Urinary bladder (tissue), 4 donors: Measurements from ENCODE around the gene SSRP1. TPM values are rescaled to one million over a fixed set of nuclear protein-coding genes. Genes with fewer than 3 reads are reported as not detected.
"Not testable (repeated sequence)": the region's sequence is repeated elsewhere in the genome, so short reads cannot be mapped to it uniquely, and the experiment has no call there.

ENCODE experiments used
- DNase-seq: peaks from one replicate; pipeline ENCODE4 v3.0.0-alpha.2; 2015; ENCODE audit errors: extremely low spot score
- H3K27ac ChIP-seq: one replicate; pipeline ENCODE4 v1.5.1; 2013; ENCODE audit warnings: low read depth, mild to moderate bottlenecking, moderate library complexity
- H3K36me3 ChIP-seq: one replicate; pipeline ENCODE4 v1.6.1; 2013; ENCODE audit warnings: mild to moderate bottlenecking, moderate library complexity; ENCODE audit not compliant: insufficient read depth
- H3K4me1 ChIP-seq: one replicate; pipeline ENCODE4 v1.6.1; 2013; ENCODE audit warnings: mild to moderate bottlenecking, moderate library complexity; ENCODE audit not compliant: insufficient read depth
- H3K4me3 ChIP-seq: one replicate; pipeline ENCODE4 v1.5.1; 2013; ENCODE audit warnings: low read depth, low read length
- WGBS: extraction: QIAGEN DNeasy Blood & Tissue Kit; methylation state at CpG from one replicate; pipeline ENCODE4 v1.1.7; 2013; 5-methylcytosine and 5-hydroxymethylcytosine counted together
- polyA plus RNA-seq: library from polyadenylated mRNA; stranded (reverse); fragments of 200-250 nt; gene quantifications from one replicate; pipeline ENCODE4 v1.2.3, GENCODE V29; 2013
- total RNA-seq: library from RNA; depleted of rRNA; stranded (reverse); fragments of >200 nt; gene quantifications from one replicate; pipeline ENCODE4 v1.2.3, GENCODE V29; 2014
- donor health status: healthy with polysubstance abuse.
- donor health status: healthy.

The SSRP1 gene
- total and polyA plus RNA-seq, 2 donors = 32.3 to 79.4 TPM

DNA sequence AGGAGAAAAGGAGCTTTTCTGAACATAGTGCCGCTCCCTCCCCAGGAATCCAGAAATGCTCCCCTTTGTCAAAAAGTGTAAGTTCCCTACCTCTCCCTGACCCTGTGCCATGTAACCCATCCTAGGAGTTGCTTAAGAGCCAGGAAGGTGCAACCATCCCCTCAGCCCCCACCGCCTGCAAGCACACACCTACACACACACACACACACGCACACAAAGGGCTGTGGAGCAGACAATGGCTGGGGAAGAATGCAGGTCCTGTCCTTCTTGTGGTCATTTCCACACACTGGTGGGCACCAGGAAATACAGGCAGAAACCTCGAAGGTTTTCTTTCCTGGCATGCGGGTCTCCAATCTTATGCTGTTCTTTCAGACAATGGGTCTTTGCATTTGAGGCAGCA lies 3.6 kb upstream of the SSRP1 start:
- WGBS = 83% methylated on average over 5 of the region's 5 CpGs
- H3K27ac ChIP-seq = no peak overlapping the region
- H3K4me1 ChIP-seq = no peaks in the 10 kb centered on the region
- no peak overlapping the region for H3K4me3 ChIP-seq
- no peak for DNase-seq
- H3K36me3 ChIP-seq = no peaks in the 10 kb centered on the region

DNA sequence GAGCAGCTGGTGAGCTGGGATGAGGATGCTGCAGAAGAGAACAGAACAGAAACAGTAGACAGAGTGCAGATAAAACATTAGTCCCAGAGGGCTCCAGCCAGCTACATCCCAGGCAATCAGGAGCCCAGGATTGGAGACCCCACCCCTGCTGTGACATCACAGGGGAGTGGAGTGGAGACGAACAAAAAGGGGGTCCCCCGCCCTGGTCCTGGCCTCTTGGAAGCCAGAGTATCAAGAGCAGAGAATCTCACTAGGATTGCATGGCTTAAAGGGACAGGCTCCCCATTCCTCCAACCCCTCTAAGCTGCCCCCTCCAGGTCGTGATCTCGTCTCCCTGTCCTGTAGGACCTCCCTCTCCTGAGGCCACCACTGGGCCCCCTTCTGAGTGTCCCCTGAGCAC lies 2.5 kb upstream of the SSRP1 start, which contains the start of gene P2RX3:
TSS of gene P2RX3 (plus strand) at position 211 of the 400 bp plus-strand sequence. CDS start 199 bp downstream, outside the sequence.
- no peak for DNase-seq
- Histone ChIP-seq H3K36me3 (no peaks in the 10 kb centered on the region), H3K4me1 (no peaks in the 10 kb centered on the region), H3K4me3 (no peak within 1 kb of the TSS), H3K27ac (no peak within 1 kb of the TSS)
- 26% methylated on average over 4 of the region's 4 CpGs for WGBS

DNA sequence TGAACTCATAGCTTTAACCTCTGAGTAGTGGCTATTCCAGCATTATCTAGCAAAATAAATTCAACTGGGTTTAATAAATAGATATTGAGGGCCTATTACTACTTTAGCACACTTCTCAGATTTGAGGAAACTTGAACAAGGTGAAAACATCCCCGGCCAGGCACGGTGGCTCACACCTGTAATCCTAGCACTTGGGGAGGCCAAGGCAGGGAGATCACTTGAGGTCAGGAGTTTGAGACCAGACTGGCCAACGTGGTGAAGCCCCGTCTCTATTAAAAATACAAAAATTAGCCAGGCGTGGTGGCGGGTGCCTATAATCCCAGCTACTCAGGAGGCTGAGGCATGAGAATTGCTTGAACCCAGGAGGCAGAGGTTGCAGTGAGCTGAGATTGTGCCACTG lies 1.2 kb upstream of the SSRP1 start:
- H3K36me3 ChIP-seq, H3K4me1 ChIP-seq, DNase-seq, H3K27ac ChIP-seq, H3K4me3 ChIP-seq: not testable (repeated sequence)
- 94% methylated on average over 6 of the region's 6 CpGs for WGBS

DNA sequence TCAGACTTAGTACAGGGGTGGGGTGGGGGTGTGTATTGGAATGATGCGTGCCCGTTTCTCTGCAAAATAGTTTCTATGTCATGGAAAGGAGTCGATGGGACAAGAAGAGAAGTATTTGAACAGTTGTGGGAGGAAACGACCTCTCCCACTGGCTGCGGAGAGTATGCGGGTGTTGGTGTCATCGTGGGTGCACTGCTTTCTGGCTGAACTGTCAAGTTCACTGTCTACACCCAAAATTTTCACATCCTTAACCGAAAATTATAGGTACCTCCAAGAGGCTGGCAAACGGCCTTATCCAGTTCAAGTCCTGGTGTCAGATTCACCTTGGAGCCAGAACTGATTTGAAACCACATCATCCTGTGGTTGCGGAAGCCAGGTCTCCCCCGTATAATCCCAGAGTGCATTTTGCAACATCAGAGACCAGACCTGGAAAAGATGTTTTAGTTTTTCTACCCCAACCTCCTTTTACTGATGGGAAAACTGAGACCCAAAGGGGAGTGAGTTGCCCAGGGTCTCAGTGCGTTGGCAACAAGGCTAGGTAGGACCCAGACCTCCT lies 497 bp upstream of the SSRP1 start:
- Histone ChIP-seq H3K36me3 (no peaks in the 10 kb centered on the region), H3K27ac (peak overlapping the region; percentile 64)
- WGBS = 26% methylated on average over 12 of the region's 12 CpGs

DNA sequence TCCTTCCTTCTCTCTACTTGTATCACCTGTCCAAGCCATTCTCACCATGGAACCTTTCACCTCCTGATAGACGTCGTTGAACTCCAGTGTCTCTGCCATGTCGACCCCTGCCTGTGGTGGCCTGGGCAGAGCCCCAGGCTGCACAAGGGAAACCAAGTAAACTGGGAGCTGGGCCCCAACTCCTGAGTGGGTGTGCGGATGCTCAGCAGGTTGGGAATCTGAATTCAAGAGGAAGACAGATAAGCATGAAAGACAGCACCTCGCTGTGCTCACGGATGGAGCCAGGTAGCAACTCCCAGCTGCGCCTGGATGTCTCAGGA lies 709 bp downstream of the SSRP1 start:
- H3K4me3 ChIP-seq = peak overlapping the region; percentile 95
- no peak for DNase-seq
- H3K4me1 ChIP-seq = no peaks in the 10 kb centered on the region
- WGBS = 3% methylated on average over 7 of the region's 7 CpGs
- H3K27ac ChIP-seq = peak overlapping the region; percentile 84
- no peaks in the 10 kb centered on the region for H3K36me3 ChIP-seq

More for the DNA sequence above, 497 bp upstream of the SSRP1 start:
- DNase-seq = no peak
- Histone ChIP-seq H3K4me1 (no peaks in the 10 kb centered on the region), H3K4me3 (peak overlapping the region; percentile 95)

GRCh38 chr11:57332694-57333440 lies 2.8 kb downstream of the SSRP1 start:
- DNase-seq = no peak
- no peak overlapping the region for H3K4me3 ChIP-seq
- no peaks in the 10 kb centered on the region for H3K36me3 ChIP-seq
- no peak overlapping the region for H3K27ac ChIP-seq
- WGBS = 94% methylated on average over 11 of the region's 11 CpGs
- no peaks in the 10 kb centered on the region for H3K4me1 ChIP-seq

DNA sequence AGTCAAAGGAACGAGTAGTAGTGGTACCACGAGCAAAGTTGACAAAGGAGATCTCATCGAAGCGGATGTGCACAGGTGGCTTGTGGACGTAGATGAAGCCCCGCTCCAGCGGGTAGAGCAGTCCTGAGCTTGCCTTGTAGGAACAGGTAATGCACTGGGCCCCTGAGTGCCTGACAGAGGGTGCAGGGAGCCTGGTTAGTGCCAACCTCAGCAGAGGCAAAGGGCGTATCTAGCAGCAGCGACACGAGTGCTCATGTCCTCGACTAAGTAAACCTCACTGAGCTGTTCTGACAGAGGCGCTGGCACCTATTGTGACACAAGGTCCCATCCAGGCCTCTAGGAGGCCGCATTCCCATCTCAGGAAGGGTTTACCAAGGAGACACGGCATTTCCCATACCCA lies 4.0 kb downstream of the SSRP1 start:
- H3K27ac ChIP-seq = no peak overlapping the region
- no peak for DNase-seq
- H3K36me3 ChIP-seq = peaks cover 2% of the 10 kb centered on the region
- H3K4me1 ChIP-seq = no peaks in the 10 kb centered on the region
- WGBS = 95% methylated on average over 14 of the region's 14 CpGs
- no peak overlapping the region for H3K4me3 ChIP-seq

GRCh38 chr11:57330029-57330428 lies 5.7 kb downstream of the SSRP1 start:
- DNase-seq = no peak
- Histone ChIP-seq H3K36me3 (peaks cover 2% of the 10 kb centered on the region), H3K4me1 (no peaks in the 10 kb centered on the region), H3K4me3 (no peak overlapping the region), H3K27ac (no peak overlapping the region)
- WGBS = 94% methylated on average over 9 of the region's 9 CpGs

GRCh38 chr11:57327721-57328120 lies 8.0 kb downstream of the SSRP1 start:
- H3K4me1 ChIP-seq = no peaks in the 10 kb centered on the region
- DNase-seq = no peak
- no peak overlapping the region for H3K4me3 ChIP-seq
- peaks cover 2% of the 10 kb centered on the region for H3K36me3 ChIP-seq
- no peak overlapping the region for H3K27ac ChIP-seq
- WGBS = 93% methylated on average over 5 of the region's 5 CpGs

DNA sequence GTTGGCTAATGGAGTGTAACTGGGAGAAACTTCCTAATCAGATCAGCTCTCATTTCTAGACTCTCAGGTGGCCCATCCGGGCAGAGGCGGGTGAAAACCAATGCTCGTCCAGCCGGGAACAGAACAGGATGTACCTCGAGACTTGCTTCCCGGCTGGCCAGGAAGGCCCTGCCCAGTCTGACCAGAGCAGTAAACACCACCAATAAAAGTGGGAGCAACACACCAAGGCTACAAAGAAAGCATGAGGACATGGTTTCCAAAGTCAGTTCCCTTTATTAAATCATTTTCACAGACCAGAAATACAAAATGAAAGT lies 10.0 kb downstream of the SSRP1 start:
- Histone ChIP-seq H3K4me3 (no peak overlapping the region), H3K4me1 (no peaks in the 10 kb centered on the region), H3K36me3 (peaks cover 2% of the 10 kb centered on the region), H3K27ac (peak overlapping the region; percentile 61)
- WGBS = 11% methylated on average over 6 of the region's 6 CpGs
- no peak for DNase-seq

DNA sequence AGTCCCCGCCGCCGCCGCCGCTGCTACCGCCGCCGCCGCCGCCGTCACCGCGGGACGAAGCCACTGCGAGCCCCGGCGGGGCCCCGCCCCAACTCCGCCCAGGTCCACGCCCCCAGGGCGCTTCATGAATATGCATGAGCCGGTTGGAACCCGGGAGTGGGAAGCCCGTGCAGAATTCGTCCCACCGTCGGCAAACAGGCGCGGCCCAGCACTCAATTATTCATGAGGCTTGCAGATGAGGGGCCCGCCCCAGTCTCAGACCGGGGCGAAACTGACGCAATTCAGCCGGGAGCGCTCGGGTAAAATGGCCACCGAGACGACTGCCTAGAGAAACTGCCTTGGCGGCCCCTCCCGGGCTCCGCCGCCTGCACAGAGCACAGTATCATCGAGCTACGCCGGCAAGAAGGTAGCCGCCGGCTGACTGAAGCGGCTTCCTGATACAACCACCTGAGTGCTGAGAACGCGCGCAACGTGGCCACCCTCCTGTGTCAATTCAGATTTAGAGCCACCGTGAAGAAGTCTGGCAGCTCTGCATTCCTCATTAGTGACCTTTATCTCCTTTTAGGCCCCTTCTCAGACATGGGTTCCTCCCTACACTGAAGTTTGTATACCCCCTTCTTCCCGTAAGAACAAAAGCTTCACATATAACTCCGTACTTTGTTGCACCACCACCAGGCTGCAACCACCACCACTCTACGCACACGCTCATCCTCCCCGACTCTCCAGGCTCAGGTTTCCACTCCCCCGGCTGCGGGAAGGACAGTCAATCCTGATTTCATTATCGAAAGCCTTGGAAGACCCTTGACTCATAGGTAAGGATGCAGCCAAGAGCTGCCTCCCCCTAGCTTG lies 10.6 kb downstream of the SSRP1 start, which contains the start of gene TNKS1BP1:
TSS of gene TNKS1BP1 (minus strand) at position 67 of the 849 bp plus-strand sequence. CDS start 3,067 bp downstream, outside the sequence.
- H3K27ac ChIP-seq = peak within 1 kb of the TSS; percentile 90
- peak within 1 kb of the TSS; percentile 87 for H3K4me3 ChIP-seq
- H3K36me3 ChIP-seq = peaks cover 5% of the 10 kb centered on the region
- WGBS = under 1% methylated on average over 61 of the region's 61 CpGs
- peak; percentile 96 for DNase-seq
- H3K4me1 ChIP-seq = no peaks in the 10 kb centered on the region

DNA sequence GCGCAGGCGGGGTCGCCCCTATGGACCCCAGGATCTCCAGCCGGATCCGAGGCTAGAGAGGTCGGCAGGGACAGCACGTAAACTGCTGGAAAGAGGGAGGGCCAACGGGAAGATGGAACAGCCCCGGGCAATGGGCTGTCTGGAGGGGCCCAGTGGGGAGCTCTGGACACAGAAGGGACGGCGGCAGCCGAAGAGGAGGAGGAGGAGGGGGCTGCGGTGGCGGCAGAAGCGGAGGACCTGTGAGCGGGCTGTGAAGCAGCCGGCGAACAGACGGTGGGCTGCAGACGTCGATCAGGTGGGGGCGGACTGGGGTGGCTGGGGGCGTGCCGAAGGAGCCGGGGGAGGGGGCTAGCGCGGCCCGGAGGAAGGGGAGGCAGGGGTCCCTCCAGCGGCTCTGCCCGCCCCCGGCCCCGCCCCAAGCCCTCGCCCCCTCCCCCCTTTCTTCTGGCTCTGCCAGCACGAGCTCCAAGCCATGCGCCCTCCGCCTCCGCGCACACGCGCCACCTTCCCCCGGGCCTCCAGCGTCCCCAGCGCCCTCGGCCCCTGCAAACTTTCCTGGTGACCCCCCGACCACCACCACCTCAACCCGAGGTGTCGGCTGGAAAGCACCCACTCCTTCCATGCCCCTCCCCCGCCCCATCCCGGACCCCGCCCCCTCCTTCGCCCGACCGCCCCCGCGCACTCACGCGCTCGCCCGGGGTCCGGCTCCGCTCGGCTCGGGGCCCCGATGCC lies 11.4 kb downstream of the SSRP1 start:
- peak overlapping the region; percentile 90 for H3K27ac ChIP-seq
- WGBS = 2% methylated on average over 61 of the region's 64 CpGs
- peaks cover 5% of the 10 kb centered on the region for H3K36me3 ChIP-seq
- no peak for DNase-seq
- H3K4me3 ChIP-seq = peak overlapping the region; percentile 87
- no peaks in the 10 kb centered on the region for H3K4me1 ChIP-seq

DNA sequence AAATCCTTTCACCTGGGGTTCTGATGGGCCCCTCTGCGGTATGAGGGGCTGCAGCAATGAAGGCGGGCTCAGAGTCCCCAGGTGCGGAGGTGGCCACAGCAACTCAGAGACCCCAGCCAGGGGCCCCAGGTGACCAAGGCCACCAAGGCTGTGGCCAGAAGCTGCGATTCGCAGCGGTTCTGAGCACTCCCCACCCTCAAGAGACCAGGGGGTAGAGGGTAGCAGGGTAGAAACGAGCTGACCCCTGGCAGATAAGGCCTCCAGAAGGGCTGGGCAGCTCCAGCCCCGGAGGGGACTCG lies 11.9 kb downstream of the SSRP1 start:
- H3K36me3 ChIP-seq = peaks cover 5% of the 10 kb centered on the region
- peak overlapping the region; percentile 79 for H3K27ac ChIP-seq
- H3K4me1 ChIP-seq = no peaks in the 10 kb centered on the region
- DNase-seq = no peak
- peak overlapping the region; percentile 87 for H3K4me3 ChIP-seq
- WGBS = 19% methylated on average over 9 of the region's 9 CpGs
